Measurements from ENCODE around the gene RPL7A. TPM values are rescaled to one million over a fixed set of nuclear protein-coding genes. Genes with fewer than 3 reads are reported as not detected.
"Not testable (repeated sequence)": the region's sequence is repeated elsewhere in the genome, so short reads cannot be mapped to it uniquely, and the experiment has no call there.

The RPL7A gene
- total RNA-seq = 1,000 to 10,000 TPM; 1,729 to 2,113 TPM

GRCh38 chr9:133347985-133348717, at the start of gene RPL7A, which contains the start of gene MED22:
Gene RPL7A, plus strand, starts transcription at chr9:133348218. Its CDS starts 26 bp downstream, at chr9:133348244.
Gene MED22, minus strand, starts transcription at chr9:133348131. Its CDS starts 1,469 bp downstream, at chr9:133346662.
- peak; percentile 96 for DNase-seq
- peak within 1 kb of the TSS; percentile 94 for H3K4me3 Mint-ChIP-seq
- CTCF ChIA-PET = interaction anchor here (0.9 to 4.0 kb wide), 13 partner anchors 8 to 318 kb away, joined by 3 to 47 read pairs (median 3); partner anchors contain the start of genes GTF3C5, SURF1 and SURF2
- H3K36me3 Mint-ChIP-seq = peaks cover 48% of the 10 kb centered on the region
- no peaks in the 10 kb centered on the region for H3K27me3 Mint-ChIP-seq
- H3K9me3 Mint-ChIP-seq (ENCODE audit: low read depth) = no peaks in the 10 kb centered on the region
- peaks cover 48% of the 10 kb centered on the region for H3K4me1 Mint-ChIP-seq
- H3K27ac Mint-ChIP-seq = peak within 1 kb of the TSS; percentile 89
- ATAC-seq = peak; percentile 81

- H3K27me3 Mint-ChIP-seq = peaks cover 17% of the 10 kb centered on the region
- H3K27ac Mint-ChIP-seq; H3K4me1 Mint-ChIP-seq; H3K9me3 Mint-ChIP-seq (ENCODE audit: low read depth); CTCF ChIA-PET; H3K36me3 Mint-ChIP-seq; ATAC-seq; H3K4me3 Mint-ChIP-seq; DNase-seq: not testable (repeated sequence)
These were observed 48.0 kb upstream of the RPL7A start for GRCh38 chr9:133299996-133300395.

- DNase-seq = no peak
- CTCF ChIA-PET = no interaction called here
- Mint-ChIP-seq H3K36me3 (no peaks in the 10 kb centered on the region), H3K4me1 (no peaks in the 10 kb centered on the region), H3K27me3 (peaks cover 12% of the 10 kb centered on the region), H3K27ac (no peak overlapping the region), H3K4me3 (no peak overlapping the region), H3K9me3 (ENCODE audit: low read depth) (no peaks in the 10 kb centered on the region)
- no peak for ATAC-seq
These were observed 46.5 kb upstream of the RPL7A start for GRCh38 chr9:133301253-133302230.

- H3K36me3 Mint-ChIP-seq = no peaks in the 10 kb centered on the region
- CTCF ChIA-PET = no interaction called here
- ATAC-seq = no peak
- no peak overlapping the region for H3K4me3 Mint-ChIP-seq
- H3K4me1 Mint-ChIP-seq = no peaks in the 10 kb centered on the region
- no peaks in the 10 kb centered on the region for H3K9me3 Mint-ChIP-seq (ENCODE audit: low read depth)
- DNase-seq = no peak
- no peak overlapping the region for H3K27ac Mint-ChIP-seq
- peaks cover 7% of the 10 kb centered on the region for H3K27me3 Mint-ChIP-seq
These were observed 44.5 kb upstream of the RPL7A start for GRCh38 chr9:133303266-133304157.

GRCh38 chr9:133304158-133304470, 43.9 kb upstream of the RPL7A start:
- Mint-ChIP-seq H3K4me1 (no peaks in the 10 kb centered on the region), H3K9me3 (ENCODE audit: low read depth) (no peaks in the 10 kb centered on the region), H3K27ac (no peak overlapping the region), H3K36me3 (no peaks in the 10 kb centered on the region), H3K27me3 (peaks cover 6% of the 10 kb centered on the region), H3K4me3 (no peak overlapping the region)
- ATAC-seq (no peak), DNase-seq (no peak)
- CTCF ChIA-PET = no interaction called here

GRCh38 chr9:133304477-133305377, 43.3 kb upstream of the RPL7A start:
- H3K27me3 Mint-ChIP-seq = peaks cover 9% of the 10 kb centered on the region
- no peak overlapping the region for H3K4me3 Mint-ChIP-seq
- no peak overlapping the region for H3K27ac Mint-ChIP-seq
- ATAC-seq (no peak), DNase-seq (no peak)
- no peaks in the 10 kb centered on the region for H3K36me3 Mint-ChIP-seq
- CTCF ChIA-PET = no interaction called here
- H3K4me1 Mint-ChIP-seq = no peaks in the 10 kb centered on the region
- H3K9me3 Mint-ChIP-seq (ENCODE audit: low read depth) = no peaks in the 10 kb centered on the region

GRCh38 chr9:133305731-133306130, 42.3 kb upstream of the RPL7A start:
- Mint-ChIP-seq H3K27ac (no peak overlapping the region), H3K36me3 (no peaks in the 10 kb centered on the region), H3K27me3 (peaks cover 9% of the 10 kb centered on the region), H3K4me1 (no peaks in the 10 kb centered on the region), H3K9me3 (ENCODE audit: low read depth) (no peaks in the 10 kb centered on the region), H3K4me3 (no peak overlapping the region)
- DNase-seq (no peak), ATAC-seq (no peak)
- CTCF ChIA-PET = no interaction called here

- CTCF ChIA-PET = no interaction called here
- Mint-ChIP-seq H3K27ac (no peak overlapping the region), H3K36me3 (no peaks in the 10 kb centered on the region), H3K4me1 (no peaks in the 10 kb centered on the region), H3K27me3 (peaks cover 12% of the 10 kb centered on the region), H3K9me3 (ENCODE audit: low read depth) (no peaks in the 10 kb centered on the region), H3K4me3 (no peak overlapping the region)
- ATAC-seq (no peak), DNase-seq (no peak)
These were observed 41.5 kb upstream of the RPL7A start for GRCh38 chr9:133306242-133307204.

- DNase-seq (no peak), ATAC-seq (no peak)
- Mint-ChIP-seq H3K27ac (no peak overlapping the region), H3K27me3 (peaks cover 12% of the 10 kb centered on the region), H3K4me3 (no peak overlapping the region), H3K4me1 (no peaks in the 10 kb centered on the region), H3K36me3 (no peaks in the 10 kb centered on the region), H3K9me3 (ENCODE audit: low read depth) (no peaks in the 10 kb centered on the region)
- CTCF ChIA-PET = no interaction called here
These were observed 40.7 kb upstream of the RPL7A start for GRCh38 chr9:133307301-133307700.

- CTCF ChIA-PET = no interaction called here
- H3K9me3 Mint-ChIP-seq (ENCODE audit: low read depth) = no peaks in the 10 kb centered on the region
- H3K27me3 Mint-ChIP-seq = peaks cover 12% of the 10 kb centered on the region
- ATAC-seq (no peak), DNase-seq (no peak)
- H3K27ac Mint-ChIP-seq = no peak overlapping the region
- no peak overlapping the region for H3K4me3 Mint-ChIP-seq
- H3K36me3 Mint-ChIP-seq = no peaks in the 10 kb centered on the region
- no peaks in the 10 kb centered on the region for H3K4me1 Mint-ChIP-seq
These were observed 38.4 kb upstream of the RPL7A start for GRCh38 chr9:133309608-133310007.

- Mint-ChIP-seq H3K27me3 (peaks cover 2% of the 10 kb centered on the region), H3K27ac (no peak overlapping the region), H3K9me3 (ENCODE audit: low read depth) (no peaks in the 10 kb centered on the region), H3K36me3 (no peaks in the 10 kb centered on the region), H3K4me3 (no peak overlapping the region), H3K4me1 (no peaks in the 10 kb centered on the region)
- ATAC-seq = no peak
- CTCF ChIA-PET = no interaction called here
- DNase-seq = no peak
These were observed 32.0 kb upstream of the RPL7A start for GRCh38 chr9:133315997-133316396.
